ENCODE data around the gene C18orf63.

GRCh38 chr18:74268175-74268574 lies 47.5 kb upstream of the C18orf63 start:
- TF ChIP-seq CTCF (IDR thresholded peaks at IDR 0.05) (no peak), TCF7L2 (IDR thresholded peaks at IDR 0.05; ENCODE audit: low read depth, low read length) (no peak), REST (IDR thresholded peaks at IDR 0.05; ENCODE audit: insufficient read depth in 1 of 2, low read depth in 2 of 2, low read length in 1 of 2) (no peak), POLR2AphosphoS5 (IDR thresholded peaks at IDR 0.05; ENCODE audit: low read depth, low read length) (no peak)

Measured in Panc1 (cell line).